GM12801 (cell line): ENCODE data around the gene WT1.

Experiments used
- TF ChIP-seq, protein P1 (sequence below): IDR thresholded peaks from one replicate; pipeline ENCODE4 v1.5.1; 2011; ENCODE audit warnings: control low read depth; ENCODE audit not compliant: insufficient read length; ENCODE audit errors: extremely low read depth

Gene WT1

DNA sequence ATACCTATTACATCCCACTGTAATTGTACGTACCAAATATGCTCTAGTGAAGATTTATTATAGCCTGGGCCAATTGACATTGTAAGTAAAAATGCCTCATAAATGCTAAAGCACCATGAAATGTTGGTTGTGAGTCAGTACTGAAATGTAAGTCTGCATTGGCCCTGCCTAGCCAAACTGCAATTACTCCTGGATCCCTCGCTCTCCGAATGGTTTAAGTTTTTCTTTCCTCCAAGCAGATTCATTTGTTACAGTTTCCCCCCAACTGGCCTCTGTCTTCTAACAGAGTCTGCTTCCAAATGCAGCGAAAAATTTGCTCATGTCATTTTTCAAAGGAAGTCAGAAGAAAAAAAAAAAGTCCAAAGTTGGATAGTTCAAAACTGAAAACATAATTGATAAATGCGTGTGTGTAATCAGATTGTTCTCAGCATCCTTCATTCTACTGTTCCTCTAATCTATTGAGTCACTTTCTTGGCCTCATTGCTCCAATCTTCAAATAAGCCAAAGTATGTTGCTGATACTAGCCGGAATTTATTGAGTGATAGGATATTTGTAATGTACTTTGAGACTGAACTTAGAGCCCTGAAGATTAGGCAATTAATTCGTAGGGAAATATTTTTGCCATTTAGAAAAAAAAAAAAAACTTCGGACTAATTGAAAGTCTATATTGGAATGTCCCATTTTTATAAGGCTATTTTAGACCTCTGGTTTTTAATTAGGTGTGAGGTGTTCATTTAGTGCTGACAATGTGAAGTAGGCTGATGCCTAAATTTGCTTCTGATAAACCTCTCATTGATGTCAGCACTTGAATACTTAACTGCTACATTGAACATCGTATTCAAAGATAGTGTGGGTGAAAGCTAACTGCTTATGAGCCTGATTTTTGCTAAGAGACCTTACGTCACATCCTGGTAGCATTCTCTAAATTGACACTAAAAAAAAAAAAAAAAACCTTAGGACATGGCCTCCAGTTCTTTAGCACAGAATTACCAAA, 93.4 kb downstream of the WT1 start:
- TF ChIP-seq, protein P1, sequence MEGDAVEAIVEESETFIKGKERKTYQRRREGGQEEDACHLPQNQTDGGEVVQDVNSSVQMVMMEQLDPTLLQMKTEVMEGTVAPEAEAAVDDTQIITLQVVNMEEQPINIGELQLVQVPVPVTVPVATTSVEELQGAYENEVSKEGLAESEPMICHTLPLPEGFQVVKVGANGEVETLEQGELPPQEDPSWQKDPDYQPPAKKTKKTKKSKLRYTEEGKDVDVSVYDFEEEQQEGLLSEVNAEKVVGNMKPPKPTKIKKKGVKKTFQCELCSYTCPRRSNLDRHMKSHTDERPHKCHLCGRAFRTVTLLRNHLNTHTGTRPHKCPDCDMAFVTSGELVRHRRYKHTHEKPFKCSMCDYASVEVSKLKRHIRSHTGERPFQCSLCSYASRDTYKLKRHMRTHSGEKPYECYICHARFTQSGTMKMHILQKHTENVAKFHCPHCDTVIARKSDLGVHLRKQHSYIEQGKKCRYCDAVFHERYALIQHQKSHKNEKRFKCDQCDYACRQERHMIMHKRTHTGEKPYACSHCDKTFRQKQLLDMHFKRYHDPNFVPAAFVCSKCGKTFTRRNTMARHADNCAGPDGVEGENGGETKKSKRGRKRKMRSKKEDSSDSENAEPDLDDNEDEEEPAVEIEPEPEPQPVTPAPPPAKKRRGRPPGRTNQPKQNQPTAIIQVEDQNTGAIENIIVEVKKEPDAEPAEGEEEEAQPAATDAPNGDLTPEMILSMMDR = no peak

DNA sequence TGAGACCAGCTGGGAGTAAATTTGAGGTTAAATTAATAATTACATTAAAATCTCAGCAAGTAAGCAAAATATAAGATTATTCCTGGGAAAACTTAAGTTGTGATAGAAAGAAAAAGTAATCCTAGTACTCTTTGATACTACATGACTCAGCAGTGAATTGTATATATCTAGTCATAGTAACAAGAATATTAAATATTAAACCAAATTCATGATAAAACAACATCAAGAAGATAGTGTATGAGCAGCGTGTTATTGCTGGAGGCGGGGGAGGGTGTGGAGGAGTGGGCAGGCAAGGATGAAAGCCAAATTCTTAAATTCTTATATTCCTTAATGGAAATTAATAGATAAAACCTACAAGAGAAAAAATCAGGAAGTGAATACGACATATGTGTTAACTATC, 95.2 kb downstream of the WT1 start:
- TF ChIP-seq, protein P1 = no peak
